Activated naive CD8-positive, alpha-beta T cell treated with anti-CD3 and anti-CD28 coated beads, Interleukin-2, amount 50 U/mL, for 16 hours (primary cell): ENCODE results near the gene KCNQ2.

Source experiments
- DNase-seq: peaks from one replicate; pipeline ENCODE4 v3.0.0-alpha.2; 2020; ENCODE audit warnings: low read depth, low spot score

KCNQ2 gene

GRCh38 chr20:63356931-63357879, 115.2 kb downstream of the KCNQ2 start:
- DNase-seq: no peak

DNA sequence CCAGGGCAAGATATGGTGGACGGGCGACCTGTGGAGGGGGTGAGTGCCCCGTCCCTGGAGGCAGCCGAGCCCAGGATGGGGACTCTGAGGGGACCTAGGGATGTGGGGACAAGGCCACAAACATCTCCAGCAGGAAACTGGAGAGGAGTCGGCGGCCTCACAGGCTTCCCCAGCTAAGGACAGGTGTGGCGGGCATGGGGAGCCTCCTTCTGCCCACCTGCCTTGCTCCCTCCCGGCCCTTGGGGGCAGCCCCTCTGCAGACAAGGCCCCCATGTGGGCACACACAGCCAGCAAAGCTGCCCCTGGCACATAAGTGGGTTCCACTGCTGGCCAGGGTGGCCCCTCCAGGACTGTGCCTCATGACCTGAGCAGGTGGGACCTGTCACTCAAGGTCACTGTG, 115.9 kb downstream of the KCNQ2 start:
- DNase-seq: no peak

GRCh38 chr20:63355781-63356295, 116.6 kb downstream of the KCNQ2 start:
- no peak for DNase-seq

DNA sequence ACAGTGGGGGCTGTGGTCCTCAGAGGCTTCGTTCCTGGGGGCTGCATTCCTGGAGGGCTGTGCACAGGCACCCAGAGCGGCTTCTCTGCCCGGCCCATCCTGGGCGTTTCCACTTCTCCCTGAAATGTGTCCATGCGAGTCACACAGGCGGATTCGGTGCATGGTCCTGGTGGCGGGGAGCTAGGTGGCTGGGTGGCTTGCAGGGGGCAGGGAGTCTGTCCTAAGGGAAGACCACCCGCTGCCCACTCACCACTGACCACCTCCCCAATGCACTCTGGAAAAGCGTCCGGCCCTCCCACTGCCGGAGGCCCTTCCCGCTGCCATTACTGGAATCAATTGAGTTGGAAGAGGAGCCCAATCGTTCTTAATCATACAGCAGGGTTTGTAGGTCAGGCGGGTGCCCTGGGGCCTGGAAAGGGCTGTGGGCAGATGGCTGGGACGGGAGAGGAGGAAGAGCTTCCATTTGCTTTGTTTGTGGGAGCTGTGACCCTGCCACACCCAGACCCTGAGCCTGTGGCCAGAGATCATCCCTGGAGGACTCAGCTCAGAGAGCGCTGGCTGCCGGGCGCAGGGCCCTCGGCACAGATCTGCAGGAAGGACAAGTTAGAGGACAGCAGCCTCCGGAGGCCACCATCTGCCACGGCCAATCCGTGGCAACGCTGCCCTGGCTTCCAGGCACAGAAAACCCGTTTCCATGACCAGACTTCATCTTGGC, 117.7 kb downstream of the KCNQ2 start:
- no peak for DNase-seq

GRCh38 chr20:63352811-63353221, 119.6 kb downstream of the KCNQ2 start:
- no peak for DNase-seq

- no peak for DNase-seq
These were observed 120.5 kb downstream of the KCNQ2 start for GRCh38 chr20:63351811-63352591.

DNA sequence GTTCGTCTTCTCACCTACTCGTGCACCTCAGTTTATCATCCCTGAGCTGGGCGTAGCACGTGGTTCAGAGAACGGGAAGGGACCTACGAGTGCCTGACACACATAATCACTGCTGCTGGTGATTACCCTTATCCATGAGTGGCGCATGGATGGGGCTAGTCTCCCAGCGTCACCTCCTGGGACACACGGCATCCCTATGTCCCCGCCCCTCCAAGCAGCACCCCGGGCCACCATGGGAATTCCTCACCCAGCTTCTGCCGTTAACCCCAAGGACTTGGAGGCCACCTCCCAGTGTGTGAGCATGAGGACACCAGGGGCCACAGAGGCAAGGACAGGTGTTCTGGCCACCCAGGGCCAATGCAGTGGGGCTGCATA, 121.1 kb downstream of the KCNQ2 start:
- DNase-seq: no peak

- no peak for DNase-seq
These were observed 121.7 kb downstream of the KCNQ2 start for GRCh38 chr20:63350597-63351325.
